H9 (cell line): ENCODE measurements around the gene TMX1. TPM values are rescaled to one million over a fixed set of nuclear protein-coding genes. Genes with fewer than 3 reads are reported as not detected.

Experiments used
- DNase-seq: peaks from one replicate; pipeline ENCODE4 v3.0.0-alpha.2; 2017
- H2AFZ ChIP-seq: one replicate; pipeline ENCODE4 v1.6.1; 2013; ENCODE audit warnings: mild to moderate bottlenecking, low read length, control low read depth, moderate library complexity
- H2AK5ac ChIP-seq: 2 replicates; pipeline ENCODE4 v1.6.1; 2013; ENCODE audit warnings: low read length, control low read depth, mixed read lengths; ENCODE audit not compliant: insufficient read length
- H2BK120ac ChIP-seq: one replicate; pipeline ENCODE4 v1.6.1; 2013; ENCODE audit warnings: low read depth, mild to moderate bottlenecking, low read length, control low read depth, inconsistent platforms; ENCODE audit not compliant: poor library complexity, severe bottlenecking
- H2BK12ac ChIP-seq: 2 replicates; pipeline ENCODE4 v1.6.1; 2013; ENCODE audit warnings: low read length, control low read depth, mixed read lengths, low read depth; ENCODE audit not compliant: insufficient read length
- H2BK15ac ChIP-seq: 2 replicates; pipeline ENCODE4 v1.6.1; 2013; ENCODE audit warnings: low read depth, low read length, control low read depth
- H2BK20ac ChIP-seq: one replicate; pipeline ENCODE4 v1.6.1; 2013; ENCODE audit warnings: low read depth, mild to moderate bottlenecking, low read length, control low read depth, inconsistent platforms; ENCODE audit not compliant: poor library complexity, severe bottlenecking
- H2BK5ac ChIP-seq: 2 replicates; pipeline ENCODE4 v1.6.1; 2013; ENCODE audit warnings: low read length, control low read depth, mixed read lengths; ENCODE audit not compliant: insufficient read length
- H3K14ac ChIP-seq: 2 replicates; pipeline ENCODE4 v1.6.1; 2013; ENCODE audit warnings: low read length, control low read depth; ENCODE audit not compliant: insufficient read depth
- H3K18ac ChIP-seq: 2 replicates; pipeline ENCODE4 v1.6.1; 2013; ENCODE audit warnings: low read depth, mild to moderate bottlenecking, mixed read lengths, low read length, control low read depth; ENCODE audit not compliant: insufficient read length
- H3K23ac ChIP-seq: 2 replicates; pipeline ENCODE4 v1.6.1; 2013; ENCODE audit warnings: low read length, control low read depth, mixed read lengths, low read depth; ENCODE audit not compliant: insufficient read length
- H3K23me2 ChIP-seq: 2 replicates; pipeline ENCODE4 v1.6.1; 2013; ENCODE audit warnings: low read depth, mild to moderate bottlenecking, mixed read lengths, low read length, control low read depth; ENCODE audit not compliant: insufficient read length, poor library complexity, severe bottlenecking
- H3K27ac ChIP-seq: 2 replicates; pipeline ENCODE4 v1.5.1; 2013; ENCODE audit warnings: low read length, control low read depth, mixed read lengths, low read depth; ENCODE audit not compliant: insufficient read length
- H3K27me3 ChIP-seq: 2 replicates; pipeline ENCODE4 v1.6.1; 2013; ENCODE audit warnings: low read length, control low read depth, inconsistent platforms; ENCODE audit not compliant: insufficient read depth
- H3K4ac ChIP-seq: 2 replicates; pipeline ENCODE4 v1.6.1; 2013; ENCODE audit warnings: low read depth, mild to moderate bottlenecking, control low read depth, inconsistent platforms, low read length, moderate library complexity
- H3K4me1 ChIP-seq: 2 replicates; pipeline ENCODE4 v1.6.1; 2013; ENCODE audit warnings: low read length, control low read depth, inconsistent platforms; ENCODE audit not compliant: insufficient read depth
- H3K4me2 ChIP-seq: 2 replicates; pipeline ENCODE4 v1.6.1; 2013; ENCODE audit warnings: low read length, control low read depth, mixed read lengths; ENCODE audit not compliant: insufficient read length, insufficient read depth
- H3K56ac ChIP-seq: 2 replicates; pipeline ENCODE4 v1.6.1; 2013; ENCODE audit warnings: low read depth, mild to moderate bottlenecking, mixed read lengths, low read length, control low read depth; ENCODE audit not compliant: insufficient read length
- H3K79me1 ChIP-seq: 2 replicates; pipeline ENCODE4 v1.6.1; 2013; ENCODE audit warnings: low read depth, mild to moderate bottlenecking, moderate library complexity, low read length, control low read depth, inconsistent platforms; ENCODE audit not compliant: insufficient read depth, poor library complexity, severe bottlenecking
- H3K79me2 ChIP-seq: 2 replicates; pipeline ENCODE4 v1.6.1; 2013; ENCODE audit warnings: low read length, control low read depth, inconsistent platforms; ENCODE audit not compliant: insufficient read depth
- H3K9ac ChIP-seq: 2 replicates; pipeline ENCODE4 v1.6.1; 2013; ENCODE audit warnings: low read length, control low read depth, mixed read lengths; ENCODE audit not compliant: insufficient read length; ENCODE audit errors: extremely low read depth
- H3K9me3 ChIP-seq: one replicate; pipeline ENCODE4 v1.6.1; 2013; ENCODE audit warnings: low read depth, low read length, inconsistent platforms; ENCODE audit not compliant: control insufficient read depth
- H3T11ph ChIP-seq: one replicate; pipeline ENCODE4 v1.6.1; 2013; ENCODE audit warnings: mild to moderate bottlenecking, low read length, control low read depth, inconsistent platforms
- H4K20me1 ChIP-seq: one replicate; pipeline ENCODE4 v1.6.1; 2013; ENCODE audit not compliant: control insufficient read depth, insufficient read length, insufficient read depth
- H4K5ac ChIP-seq: 2 replicates; pipeline ENCODE4 v1.6.1; 2013; ENCODE audit warnings: low read depth, mild to moderate bottlenecking, mixed read lengths, low read length, control low read depth; ENCODE audit not compliant: insufficient read length
- H4K8ac ChIP-seq: replicated peaks from 2 replicates; pipeline ENCODE4 v1.6.1; 2013; ENCODE audit warnings: low read length, control low read depth, mixed read lengths, low read depth; ENCODE audit not compliant: insufficient read length
- H4K91ac ChIP-seq: 2 replicates; pipeline ENCODE4 v1.6.1; 2013; ENCODE audit warnings: low read depth, mild to moderate bottlenecking, moderate library complexity, mixed read lengths, low read length, control low read depth; ENCODE audit not compliant: insufficient read length
- H3K27ac Mint-ChIP-seq, 3 experiments: 2 replicates in 2 of 3; 3 replicates in 1 of 3; pipeline ENCODE4 v1.8.0; 2020 to 2021; ENCODE audit warnings: mixed read lengths in 3 of 3, mild to moderate bottlenecking in 1 of 3, moderate library complexity in 1 of 3
- H3K27me3 Mint-ChIP-seq: 2 replicates; pipeline ENCODE4 v1.8.0; 2021; ENCODE audit warnings: low read depth, mild to moderate bottlenecking, moderate library complexity, mixed read lengths
- H3K36me3 Mint-ChIP-seq, 3 experiments: 2 replicates in 2 of 3; 3 replicates in 1 of 3; pipeline ENCODE4 v1.8.0; 2020 to 2021; ENCODE audit warnings: low read depth in 3 of 3, mixed read lengths in 3 of 3; ENCODE audit not compliant: insufficient read depth in 1 of 3
- H3K4me1 Mint-ChIP-seq, 2 experiments: 2 replicates each; pipeline ENCODE4 v1.8.0; 2020; ENCODE audit warnings: mixed read lengths in 2 of 2
- H3K4me3 Mint-ChIP-seq, 2 experiments: 2 replicates in 1 of 2; 3 replicates in 1 of 2; pipeline ENCODE4 v1.8.0; 2020 to 2021; ENCODE audit warnings: mild to moderate bottlenecking in 2 of 2, mixed read lengths in 2 of 2, moderate library complexity in 1 of 2
- H3K9me3 Mint-ChIP-seq, 2 experiments: 2 replicates in 1 of 2; 3 replicates in 1 of 2; pipeline ENCODE4 v1.8.0; 2020; ENCODE audit warnings: mild to moderate bottlenecking in 2 of 2, mixed read lengths in 2 of 2, moderate library complexity in 1 of 2
- CTCF ChIP-seq: fragments of 200-600 bp; sonication (generic); conservative IDR thresholded peaks from 3 replicates; pipeline ENCODE4 v1.8.0; 2021; ENCODE audit warnings: antibody characterized with exemption, mild to moderate bottlenecking
- WGBS: extraction: QIAGEN DNeasy Blood & Tissue Kit; methylation state at CpG from one replicate; pipeline ENCODE4 v1.1.7; 2013; ENCODE audit warnings: missing lambda C conversion rate, low lambda C conversion rate, mixed read lengths; ENCODE audit not compliant: insufficient read length; ENCODE audit errors: extremely low coverage; 5-methylcytosine and 5-hydroxymethylcytosine counted together
- total RNA-seq: library from RNA; stranded (reverse); gene quantifications from 2 replicates; pipeline ENCODE4 v1.2.1, GENCODE V29; 2021

Gene TMX1
- total RNA-seq, 1 experiment from 2014 or later: 83.5 TPM

DNA sequence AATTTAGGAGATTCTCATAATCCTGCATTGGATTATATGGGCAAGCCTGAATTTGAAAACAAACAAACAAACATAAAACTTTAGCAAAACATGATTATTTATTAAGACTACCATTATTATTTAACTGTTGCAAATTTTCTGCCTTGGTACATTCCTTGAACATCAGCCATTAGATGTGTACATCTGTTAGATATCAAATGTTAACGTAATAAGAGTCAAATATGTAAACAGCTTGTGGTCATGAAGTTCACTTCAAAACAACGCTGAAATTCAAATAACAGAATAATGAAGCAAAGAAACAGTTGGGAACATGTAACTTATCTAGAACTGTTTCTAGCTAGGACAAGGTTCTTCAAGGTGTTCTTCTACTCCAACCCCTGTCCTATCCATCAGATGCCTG lies 14.3 kb upstream of the TMX1 start:
- Histone ChIP-seq H3K18ac (no peak overlapping the region), H3K4me2 (no peak overlapping the region), H2BK5ac (no peak overlapping the region), H3K27ac (no peak overlapping the region), H3K79me2 (no peaks in the 10 kb centered on the region), H4K5ac (no peak overlapping the region), H3K56ac (no peak overlapping the region), H4K20me1 (no peaks in the 10 kb centered on the region), H2BK12ac (no peak overlapping the region), H2AFZ (no peak overlapping the region), H3K14ac (no peak overlapping the region), H3T11ph (no peak overlapping the region), H3K4me1 (no peaks in the 10 kb centered on the region), H3K27me3 (no peaks in the 10 kb centered on the region), H3K9me3 (no peaks in the 10 kb centered on the region), H3K23me2 (no peaks in the 10 kb centered on the region), H3K4ac (no peak overlapping the region), H4K91ac (no peak overlapping the region), H4K8ac (no peak overlapping the region), H2BK20ac (no peak overlapping the region), H2BK120ac (no peak overlapping the region), H2BK15ac (no peak overlapping the region), H3K9ac (no peak overlapping the region), H2AK5ac (no peak overlapping the region), H3K23ac (no peak overlapping the region), H3K79me1 (no peaks in the 10 kb centered on the region)
- no peak for DNase-seq
- no peaks in the 10 kb centered on the region for H3K4me1 Mint-ChIP-seq
- no peak for TF ChIP-seq CTCF
- peaks cover 22 to 23% of the 10 kb centered on the region in 2 experiments for H3K9me3 Mint-ChIP-seq
- WGBS: no CpG with 5 or more reads among the region's 2 CpGs
- H3K27me3 Mint-ChIP-seq: no peaks in the 10 kb centered on the region
- H3K4me3 Mint-ChIP-seq: no peak overlapping the region
- peaks cover 15 to 26% (median 18%) of the 10 kb centered on the region in 3 experiments for H3K36me3 Mint-ChIP-seq
- H3K27ac Mint-ChIP-seq: no peak overlapping the region
